Measurements from ENCODE around the gene PHYH. TPM values are rescaled to one million over a fixed set of nuclear protein-coding genes. Genes with fewer than 3 reads are reported as not detected.

The PHYH gene
- polyA plus RNA-seq, 3 donors = 5.5 to 19.6 (median 19.5) TPM

- H3K27ac Mint-ChIP-seq = no peak overlapping the region
Observed at GRCh38 chr10:13316635-13317311, 16.9 kb upstream of the PHYH start.

GRCh38 chr10:13315361-13315760 lies 15.5 kb upstream of the PHYH start:
- no peaks in the 10 kb centered on the region for H3K9me3 Mint-ChIP-seq
- H3K27me3 ChIP-seq (ENCODE audit: control insufficient read depth in 2 of 2, insufficient read depth in 2 of 2, low read length in 2 of 2) = no peaks in the 10 kb centered on the region
- no peak overlapping the region for H3K27ac Mint-ChIP-seq

More at GRCh38 chr10:13316635-13317311, 16.9 kb upstream of the PHYH start:
- Mint-ChIP-seq H3K4me3 (no peak overlapping the region), H3K4me1 (no peaks in the 10 kb centered on the region), H3K36me3 (peaks cover 30 to 38% of the 10 kb centered on the region in 2 donors), H3K27me3 (ENCODE audit: low read depth in 3 of 3) (no peaks in the 10 kb centered on the region), H3K9me3 (no peaks in the 10 kb centered on the region)
- intact Hi-C loops (cut with micrococcal nuclease) = no loop called here
- Histone ChIP-seq H3K4me3 (replicated peaks in 1 of 3; ENCODE audit: low read depth in 2 of 3, low read length in 3 of 3) (no peak overlapping the region), H3K4me1 (ENCODE audit: control insufficient read depth in 1 of 2, insufficient read depth in 2 of 2, low read length in 2 of 2) (no peaks in the 10 kb centered on the region), H3K27ac (ENCODE audit: low read depth in 1 of 2, low read length in 2 of 2) (no peak overlapping the region), H3K36me3 (replicated peaks in 1 of 2; ENCODE audit: control insufficient read depth in 1 of 2, insufficient read depth in 2 of 2, low read length in 2 of 2) (peaks cover 27 to 36% of the 10 kb centered on the region in 2 donors), H3K9ac (ENCODE audit: insufficient read depth, low read length, poor library complexity, severe bottlenecking) (no peak overlapping the region), H3K9me3 (replicated peaks in 1 of 2; ENCODE audit: control insufficient read depth in 1 of 2, insufficient read depth in 1 of 2, low read length in 2 of 2) (no peaks in the 10 kb centered on the region), H3K4me2 (replicated peaks; ENCODE audit: extremely low read depth, low read length, poor library complexity, severe bottlenecking) (no peak overlapping the region), H3K27me3 (ENCODE audit: control insufficient read depth in 2 of 2, insufficient read depth in 2 of 2, low read length in 2 of 2) (no peaks in the 10 kb centered on the region), H4K20me1 (ENCODE audit: insufficient read depth, low read length) (no peaks in the 10 kb centered on the region), H3K79me2 (ENCODE audit: insufficient read depth, low read length) (no peaks in the 10 kb centered on the region), H2AFZ (ENCODE audit: insufficient read depth, low read depth, low read length, poor library complexity, severe bottlenecking) (no peak overlapping the region)
- no peak for DNase-seq
- WGBS (ENCODE audit: insufficient coverage) = 95% methylated on average over 6 of the region's 7 CpGs
- TF ChIP-seq CTCF (IDR thresholded peaks at IDR 0.05) = no peak

More at GRCh38 chr10:13315361-13315760, 15.5 kb upstream of the PHYH start:
- Histone ChIP-seq H3K4me1 (ENCODE audit: control insufficient read depth in 1 of 2, insufficient read depth in 2 of 2, low read length in 2 of 2) (no peaks in the 10 kb centered on the region), H2AFZ (ENCODE audit: insufficient read depth, low read depth, low read length, poor library complexity, severe bottlenecking) (no peak overlapping the region), H3K4me3 (replicated peaks in 1 of 3; ENCODE audit: low read depth in 2 of 3, low read length in 3 of 3) (no peak overlapping the region), H3K9ac (ENCODE audit: insufficient read depth, low read length, poor library complexity, severe bottlenecking) (no peak overlapping the region), H3K9me3 (replicated peaks in 1 of 2; ENCODE audit: control insufficient read depth in 1 of 2, insufficient read depth in 1 of 2, low read length in 2 of 2) (no peaks in the 10 kb centered on the region), H3K79me2 (ENCODE audit: insufficient read depth, low read length) (no peaks in the 10 kb centered on the region), H3K4me2 (replicated peaks; ENCODE audit: extremely low read depth, low read length, poor library complexity, severe bottlenecking) (no peak overlapping the region), H3K27ac (ENCODE audit: low read depth in 1 of 2, low read length in 2 of 2) (no peak overlapping the region), H3K36me3 (replicated peaks in 1 of 2; ENCODE audit: control insufficient read depth in 1 of 2, insufficient read depth in 2 of 2, low read length in 2 of 2) (peaks cover 14 to 21% of the 10 kb centered on the region in 2 donors), H4K20me1 (ENCODE audit: insufficient read depth, low read length) (no peaks in the 10 kb centered on the region)
- H3K4me1 Mint-ChIP-seq = no peaks in the 10 kb centered on the region
- intact Hi-C loops (cut with micrococcal nuclease) = no loop called here
- H3K27me3 Mint-ChIP-seq (ENCODE audit: low read depth in 3 of 3) = peaks cover 0 to 2% (median 0%) of the 10 kb centered on the region in 3 donors
- H3K36me3 Mint-ChIP-seq = peaks cover 22 to 24% of the 10 kb centered on the region in 2 donors
- no peak overlapping the region for H3K4me3 Mint-ChIP-seq
- DNase-seq = no peak
- TF ChIP-seq CTCF (IDR thresholded peaks at IDR 0.05) = no peak

Data from CD14-positive monocyte (primary cell).